Measurements from ENCODE around the gene TSPAN8.

The TSPAN8 gene

GRCh38 chr12:71105956-71106355 lies 51.8 kb downstream of the TSPAN8 start:
- CTCF ChIA-PET = no interaction called here
- DNase-seq (ENCODE audit: extremely low spot score) = no peak
- POLR2A ChIA-PET = no interaction called here
- no peak for TF ChIP-seq CTCF (IDR thresholded peaks at IDR 0.05; ENCODE audit: control extremely low read depth, extremely low read depth, low read depth, missing control alignments)

- ChIA-PET CTCF (no interaction called here), POLR2A (no interaction called here)
- no peak for TF ChIP-seq CTCF (IDR thresholded peaks at IDR 0.05; ENCODE audit: control extremely low read depth, extremely low read depth, low read depth, missing control alignments)
- DNase-seq (ENCODE audit: extremely low spot score) = no peak
Measured at GRCh38 chr12:71092290-71092689, 65.5 kb downstream of the TSPAN8 start.

GRCh38 chr12:71090971-71091370 lies 66.8 kb downstream of the TSPAN8 start:
- no peak for TF ChIP-seq CTCF (IDR thresholded peaks at IDR 0.05; ENCODE audit: control extremely low read depth, extremely low read depth, low read depth, missing control alignments)
- ChIA-PET POLR2A (no interaction called here), CTCF (no interaction called here)
- no peak for DNase-seq (ENCODE audit: extremely low spot score)

GRCh38 chr12:71085575-71085974 lies 72.2 kb downstream of the TSPAN8 start:
- ChIA-PET POLR2A (no interaction called here), CTCF (no interaction called here)
- no peak for DNase-seq (ENCODE audit: extremely low spot score)
- TF ChIP-seq CTCF (IDR thresholded peaks at IDR 0.05; ENCODE audit: control extremely low read depth, extremely low read depth, low read depth, missing control alignments) = no peak

GRCh38 chr12:71075743-71076142 lies 82.1 kb downstream of the TSPAN8 start:
- POLR2A ChIA-PET = no interaction called here
- CTCF ChIA-PET = no interaction called here
- DNase-seq (ENCODE audit: extremely low spot score) = no peak
- TF ChIP-seq CTCF (IDR thresholded peaks at IDR 0.05; ENCODE audit: control extremely low read depth, extremely low read depth, low read depth, missing control alignments) = no peak
